ENCODE measurements around the gene LGI1.

- TF ChIP-seq, protein P1, sequence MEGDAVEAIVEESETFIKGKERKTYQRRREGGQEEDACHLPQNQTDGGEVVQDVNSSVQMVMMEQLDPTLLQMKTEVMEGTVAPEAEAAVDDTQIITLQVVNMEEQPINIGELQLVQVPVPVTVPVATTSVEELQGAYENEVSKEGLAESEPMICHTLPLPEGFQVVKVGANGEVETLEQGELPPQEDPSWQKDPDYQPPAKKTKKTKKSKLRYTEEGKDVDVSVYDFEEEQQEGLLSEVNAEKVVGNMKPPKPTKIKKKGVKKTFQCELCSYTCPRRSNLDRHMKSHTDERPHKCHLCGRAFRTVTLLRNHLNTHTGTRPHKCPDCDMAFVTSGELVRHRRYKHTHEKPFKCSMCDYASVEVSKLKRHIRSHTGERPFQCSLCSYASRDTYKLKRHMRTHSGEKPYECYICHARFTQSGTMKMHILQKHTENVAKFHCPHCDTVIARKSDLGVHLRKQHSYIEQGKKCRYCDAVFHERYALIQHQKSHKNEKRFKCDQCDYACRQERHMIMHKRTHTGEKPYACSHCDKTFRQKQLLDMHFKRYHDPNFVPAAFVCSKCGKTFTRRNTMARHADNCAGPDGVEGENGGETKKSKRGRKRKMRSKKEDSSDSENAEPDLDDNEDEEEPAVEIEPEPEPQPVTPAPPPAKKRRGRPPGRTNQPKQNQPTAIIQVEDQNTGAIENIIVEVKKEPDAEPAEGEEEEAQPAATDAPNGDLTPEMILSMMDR (IDR thresholded peaks at IDR 0.05; ENCODE audit: control extremely low read depth in 1 of 3, insufficient read depth in 1 of 3, low read depth in 1 of 3, low read length in 3 of 3): no peak
- TF ChIP-seq CHD1 (IDR thresholded peaks at IDR 0.05; ENCODE audit: low read depth, low read length) (no peak), POLR2AphosphoS5 (IDR thresholded peaks at IDR 0.05; ENCODE audit: low read depth, low read length) (no peak), ZNF274 (IDR thresholded peaks at IDR 0.05; ENCODE audit: borderline replicate concordance, extremely low read depth, low read length) (no peak)
Observed at GRCh38 chr10:93838278-93838677, 80.5 kb downstream of the LGI1 start.
